K562 (cell line): ENCODE data around the gene PODXL. TPM values are rescaled to one million over a fixed set of nuclear protein-coding genes. Genes with fewer than 3 reads are reported as not detected.

Source experiments
- ATF6 ChIP-seq: sonication (generic); formaldehyde crosslinking; IDR thresholded peaks from 2 replicates; pipeline ENCODE4 v1.4.0; 2020; ENCODE audit warnings: mild to moderate bottlenecking, missing genetic modification reagents
- CEBPZ ChIP-seq: fragments of 150-350 bp; IDR thresholded peaks from 2 replicates; pipeline ENCODE4 v1.6.1; 2014; ENCODE audit warnings: low read depth, mild to moderate bottlenecking, low read length, borderline replicate concordance
- HDAC1 ChIP-seq, 2 experiments: fragments of 450-650 bp; IDR thresholded peaks; 2 replicates each; pipeline ENCODE4 v1.6.1; 2016 to 2017; ENCODE audit warnings: inconsistent platforms in 1 of 2, mild to moderate bottlenecking in 1 of 2, moderate library complexity in 1 of 2
- ID3 ChIP-seq, 2 experiments: fragments of 250-450 bp in 1 of 2; fragments of 450-650 bp in 1 of 2; sonication (Bioruptor Pico) in 1 of 2; IDR thresholded peaks; 2 replicates each; pipeline versions ENCODE4 v1.6.1 to v1.8.0; 2016 to 2021; ENCODE audit warnings: mild to moderate bottlenecking in 2 of 2, moderate library complexity in 2 of 2, missing compliant biosample characterization in 1 of 2, missing genetic modification characterization in 1 of 2
- NFRKB ChIP-seq: fragments of 450-650 bp; IDR thresholded peaks from 2 replicates; pipeline ENCODE4 v1.6.1; 2016; ENCODE audit warnings: low read depth
- PTRF ChIP-seq: fragments of 450-650 bp; IDR thresholded peaks from 2 replicates; pipeline ENCODE4 v1.6.1; 2016; ENCODE audit warnings: mild to moderate bottlenecking, missing genetic modification characterization, missing compliant biosample characterization
- ZNF212 ChIP-seq: fragments of 450-650 bp; formaldehyde crosslinking; IDR thresholded peaks from 2 replicates; pipeline ENCODE4 v1.4.0; 2020; ENCODE audit warnings: mild to moderate bottlenecking
- ZSCAN29 ChIP-seq: fragments of 450-650 bp; IDR thresholded peaks from 2 replicates; pipeline ENCODE4 v1.6.1; 2017
- polyA plus RNA-seq, 8 experiments: library from polyadenylated mRNA; depleted of rRNA in 4 of 8; stranded (reverse) in 5 of 8; unstranded in 3 of 8; fragments of >200 nt; fragmentation: Nextera tagmentation in 2 of 8; fragmentation: Illumina TruSeq in 1 of 8; extraction: Ambion mirVana in 2 of 8; extraction: Trizol in 1 of 8; gene quantifications; 2 replicates each; pipeline versions ENCODE4 v1.2.1 to v1.2.3, GENCODE V29; 2011 to 2014; ENCODE audit warnings: inconsistent platforms in 1 of 8, missing spikeins in 1 of 8
- total RNA-seq, 7 experiments: library from RNA; depleted of rRNA in 6 of 7; stranded (reverse); fragments of >200 nt in 6 of 7; fragmentation: Illumina TruSeq in 2 of 7; extraction: Trizol in 2 of 7; gene quantifications; 2 replicates each; pipeline versions ENCODE4 v1.2.1 to v1.2.3, GENCODE V29; 2011 to 2021; ENCODE audit warnings: low replicate concordance in 1 of 7

PODXL gene
- total and polyA plus RNA-seq, 9 of the 15 experiments (the other 6 are each of a cell fraction or from before 2014, with no cell fraction given), result 0.01 to 0.73 (median 0.07) TPM

GRCh38 chr7:131537571-131537978 lies 18.9 kb downstream of the PODXL start (continued):
- TF ChIP-seq ATF6 (CRISPR knock-in tag), result no peak
- no peak for TF ChIP-seq ZSCAN29
- TF ChIP-seq ZNF212 (CRISPR knock-in tag), result no peak
- TF ChIP-seq CEBPZ, result no peak
- TF ChIP-seq ID3 (CRISPR knock-in tag; IDR thresholded peaks at IDR 0.05), result no peak
- no peak for TF ChIP-seq ID3 (tag; IDR thresholded peaks at IDR 0.05)
- TF ChIP-seq NFRKB, result no peak
- TF ChIP-seq PTRF, result no peak
- no peak for TF ChIP-seq HDAC1 (IDR thresholded peaks at IDR 0.05)
